SK-N-SH (cell line): ENCODE measurements around the gene ANKRD11. TPM values are rescaled to one million over a fixed set of nuclear protein-coding genes. Genes with fewer than 3 reads are reported as not detected.

Experiments
- CTCF ChIA-PET: fragments of 300-600, 350-600 bp; formaldehyde crosslinking; extraction: SDS; loops from one replicate; lab custom pipeline; 2021; lab: Yijun Ruan, JAX
- POLR2A ChIA-PET: fragments of 350-600 bp; sonication (Branson Sonifier 250); formaldehyde crosslinking; extraction: SDS; loops from one replicate; lab custom pipeline; 2020; ENCODE audit warnings: antibody characterized with exemption, inconsistent platforms; lab: Yijun Ruan, JAX
- DNase-seq: peaks from one replicate; pipeline ENCODE4 v3.0.0; 2012
- H2AFZ ChIP-seq: fragments of 200-600 bp; sonication (generic); 2 replicates; pipeline ENCODE4 v1.8.1; 2016; ENCODE audit warnings: antibody characterized with exemption, mild to moderate bottlenecking, low read depth
- H3F3A ChIP-seq: fragments of 200-600 bp; sonication (generic); replicated peaks from 2 replicates; pipeline ENCODE3; 2016; ENCODE audit warnings: antibody characterized with exemption, mild to moderate bottlenecking; ENCODE audit not compliant: insufficient read depth
- H3K27ac ChIP-seq, 2 experiments: fragments of 200-500 bp in 1 of 2; fragments of 200-600 bp in 1 of 2; sonication (Bioruptor generic) in 1 of 2; sonication (generic), shearing (Covaris generic) in 1 of 2; 2 replicates each; pipeline versions ENCODE4 v1.5.1 to v1.6.1; 2014 to 2016; ENCODE audit warnings: low read depth in 2 of 2, inconsistent platforms in 1 of 2, low read length in 1 of 2, mild to moderate bottlenecking in 1 of 2, mixed read lengths in 1 of 2
- H3K27me3 ChIP-seq: fragments of 200-600 bp; sonication (generic), shearing (Covaris generic); 2 replicates; pipeline ENCODE4 v1.6.1; 2016; ENCODE audit warnings: mixed run types; ENCODE audit not compliant: insufficient read depth
- H3K36me3 ChIP-seq, 2 experiments: fragments of 200-500 bp in 1 of 2; fragments of 200-600 bp in 1 of 2; sonication (Bioruptor generic) in 1 of 2; sonication (generic) in 1 of 2; replicated peaks in 1 of 2; 2 replicates each; pipeline versions ENCODE3 to v1.5.1; 2014 to 2016; ENCODE audit warnings: low read length in 1 of 2, mild to moderate bottlenecking in 1 of 2; ENCODE audit not compliant: insufficient read depth in 2 of 2, control insufficient read depth in 1 of 2
- H3K4me1 ChIP-seq, 2 experiments: fragments of 200-500 bp in 1 of 2; fragments of 200-600 bp in 1 of 2; sonication (Bioruptor generic) in 1 of 2; sonication (generic), shearing (Covaris generic) in 1 of 2; 2 replicates each; pipeline versions ENCODE4 v1.5.1 to v1.6.1; 2014 to 2016; ENCODE audit warnings: low read depth in 1 of 2, low read length in 1 of 2, mixed run types in 1 of 2; ENCODE audit not compliant: insufficient read depth in 2 of 2, control insufficient read depth in 1 of 2
- H3K4me2 ChIP-seq: fragments of 200-600 bp; sonication (generic), shearing (Covaris generic); 2 replicates; pipeline ENCODE4 v1.6.1; 2017; ENCODE audit warnings: mixed run types
- H3K4me3 ChIP-seq, 2 experiments: fragments of 200-500 bp in 1 of 2; fragments of 200-600 bp in 1 of 2; sonication (Bioruptor generic) in 1 of 2; sonication (generic), shearing (Covaris generic) in 1 of 2; 2 replicates each; pipeline versions ENCODE4 v1.5.1 to v1.8.1; 2014 to 2016; ENCODE audit warnings: low read depth in 2 of 2, inconsistent platforms in 1 of 2, low read length in 1 of 2, mild to moderate bottlenecking in 1 of 2, mixed read lengths in 1 of 2, moderate library complexity in 1 of 2
- H3K79me2 ChIP-seq: fragments of 200-600 bp; sonication (generic); 2 replicates; pipeline ENCODE4 v1.8.1; 2017; ENCODE audit warnings: mild to moderate bottlenecking; ENCODE audit not compliant: insufficient read depth
- H3K9ac ChIP-seq: fragments of 200-600 bp; sonication (generic); 2 replicates; pipeline ENCODE4 v1.6.1; 2017; ENCODE audit warnings: mixed run types
- H3K9me2 ChIP-seq: fragments of 200-600 bp; sonication (generic); 2 replicates; pipeline ENCODE4 v1.6.1; 2017; ENCODE audit warnings: mixed run types
- H3K9me3 ChIP-seq: fragments of 200-600 bp; sonication (generic); 2 replicates; pipeline ENCODE4 v1.6.1; 2017; ENCODE audit warnings: mixed run types, mild to moderate bottlenecking, moderate library complexity
- H4K20me1 ChIP-seq: fragments of 200-600 bp; sonication (generic); 2 replicates; pipeline ENCODE4 v1.6.1; 2017; ENCODE audit warnings: mild to moderate bottlenecking, mixed run types; ENCODE audit not compliant: insufficient read depth
- ELF1 ChIP-seq: IDR thresholded peaks from 2 replicates; pipeline ENCODE4 v1.4.0; 2012
- EP300 ChIP-seq, 2 experiments: IDR thresholded peaks; 2 replicates each; pipeline versions ENCODE4 v1.4.0 to v1.6.1; 2012; ENCODE audit warnings: borderline replicate concordance in 1 of 2, low read depth in 1 of 2, low read length in 1 of 2
- FOXJ3 ChIP-seq: sonication (generic); formaldehyde crosslinking; IDR thresholded peaks from 2 replicates; pipeline ENCODE4 v1.5.1; 2020; ENCODE audit warnings: mild to moderate bottlenecking, missing genetic modification reagents
- GATA2 ChIP-seq: sonication (generic); formaldehyde crosslinking; IDR thresholded peaks from 2 replicates; pipeline ENCODE4 v1.5.0; 2020; ENCODE audit warnings: mild to moderate bottlenecking, missing genetic modification reagents
- JUND ChIP-seq: IDR thresholded peaks from 2 replicates; pipeline ENCODE4 v1.4.0; 2012
- MEF2A ChIP-seq: IDR thresholded peaks from 2 replicates; pipeline ENCODE4 v1.4.0; 2012; ENCODE audit warnings: low read depth, borderline replicate concordance
- MXI1 ChIP-seq: IDR thresholded peaks from 2 replicates; pipeline ENCODE4 v1.6.1; 2012; ENCODE audit warnings: mild to moderate bottlenecking, low read depth, low read length, improper control_type of control experiment
- NFIC ChIP-seq: IDR thresholded peaks from 2 replicates; pipeline ENCODE4 v1.4.0; 2012; ENCODE audit warnings: borderline replicate concordance
- RCOR1 ChIP-seq: fragments of 150-350 bp; IDR thresholded peaks from 2 replicates; pipeline ENCODE4 v1.6.1; 2017; ENCODE audit warnings: antibody characterized with exemption, low read length
- RXRA ChIP-seq: IDR thresholded peaks from 2 replicates; pipeline ENCODE4 v1.4.0; 2012; ENCODE audit warnings: low read depth, mild to moderate bottlenecking, borderline replicate concordance
- TAF1 ChIP-seq: IDR thresholded peaks from 2 replicates; pipeline ENCODE4 v1.6.1; 2012; ENCODE audit warnings: low read depth, mild to moderate bottlenecking, low read length, moderate library complexity, borderline replicate concordance
- TEAD4 ChIP-seq: IDR thresholded peaks from 2 replicates; pipeline ENCODE4 v1.4.0; 2012; ENCODE audit warnings: mild to moderate bottlenecking, borderline replicate concordance; ENCODE audit not compliant: insufficient read depth
- WGBS: methylation state at CpG from one replicate; pipeline ENCODE4 v1.1.6; 2017; ENCODE audit warnings: low lambda C conversion rate; 5-methylcytosine and 5-hydroxymethylcytosine counted together
- polyA plus RNA-seq, 3 experiments: library from polyadenylated mRNA; depleted of rRNA; stranded (reverse); fragments of >200 nt; gene quantifications; 2 replicates each; pipeline ENCODE4 v1.2.3, GENCODE V29; 2012
- TF ChIP-seq, protein P1 (sequence below): fragments of 150-350 bp; IDR thresholded peaks from 2 replicates; pipeline ENCODE4 v1.6.1; 2016; ENCODE audit warnings: mild to moderate bottlenecking, low read depth, low read length
- TF ChIP-seq, protein P2 (sequence below): IDR thresholded peaks from 2 replicates; pipeline ENCODE4; 2012
- TF ChIP-seq, protein P3 (sequence below): IDR thresholded peaks from 2 replicates; pipeline ENCODE4 v1.4.0; 2012; ENCODE audit warnings: low read depth, borderline replicate concordance
- TF ChIP-seq, protein P4 (sequence below): fragments of 150-350 bp; IDR thresholded peaks from 2 replicates; pipeline ENCODE4 v1.6.1; 2017; ENCODE audit warnings: antibody characterized with exemption, low read length, low read depth, borderline replicate concordance

The ANKRD11 gene
- polyA plus RNA-seq, 1 of the 3 experiments (the other 2 are of a cell fraction): 50.2 TPM

DNA sequence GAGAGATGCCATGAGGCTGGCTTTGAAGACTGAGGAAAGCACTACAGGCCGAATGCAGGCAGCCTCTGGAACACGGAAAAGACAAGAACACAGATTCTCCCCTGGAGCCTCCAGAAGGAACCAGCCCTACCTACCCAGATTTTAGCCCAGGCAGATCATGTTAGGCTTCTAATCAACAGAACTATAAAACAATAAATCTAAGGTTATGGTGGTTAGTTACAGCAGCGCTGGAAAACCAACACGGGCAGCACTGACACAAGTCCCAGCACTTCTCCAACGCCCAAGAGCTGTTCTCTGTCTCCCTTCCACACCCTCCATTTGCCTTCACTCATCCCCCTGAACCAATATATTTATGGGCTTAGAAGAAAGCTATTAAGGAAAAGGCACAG, 7.5 kb downstream of the ANKRD11 start:
- WGBS: 92% methylated on average over 5 of the region's 5 CpGs
- H3K9ac ChIP-seq: no peak overlapping the region
- H3K36me3 ChIP-seq: peaks cover 0 to 10% of the 10 kb centered on the region in 2 experiments
- no peak overlapping the region for H3K27ac ChIP-seq
- H3K4me1 ChIP-seq: peaks cover 5 to 28% of the 10 kb centered on the region in 2 experiments; a peak in 2 of 4 replicates
- H3K79me2 ChIP-seq: peaks cover 100% of the 10 kb centered on the region
- no peak for TF ChIP-seq GATA2
- TF ChIP-seq NFIC: no peak
- H4K20me1 ChIP-seq: peaks cover 100% of the 10 kb centered on the region
- POLR2A ChIA-PET: no interaction called here
- no peaks in the 10 kb centered on the region for H3K27me3 ChIP-seq
- CTCF ChIA-PET: interaction anchor here (0.8 kb wide), 1 partner anchor 110 kb away, joined by 3 read pairs; no protein-coding TSS in a partner anchor
- no peak overlapping the region; the same call in 1 of the 2 replicates for H3K4me2 ChIP-seq
- DNase-seq: no peak
- H3K9me2 ChIP-seq: no peaks in the 10 kb centered on the region
- no peaks in the 10 kb centered on the region for H3K9me3 ChIP-seq
- H2AFZ ChIP-seq: no peak overlapping the region
- H3F3A ChIP-seq: peaks cover 5% of the 10 kb centered on the region
- H3K4me3 ChIP-seq: no peak overlapping the region

DNA sequence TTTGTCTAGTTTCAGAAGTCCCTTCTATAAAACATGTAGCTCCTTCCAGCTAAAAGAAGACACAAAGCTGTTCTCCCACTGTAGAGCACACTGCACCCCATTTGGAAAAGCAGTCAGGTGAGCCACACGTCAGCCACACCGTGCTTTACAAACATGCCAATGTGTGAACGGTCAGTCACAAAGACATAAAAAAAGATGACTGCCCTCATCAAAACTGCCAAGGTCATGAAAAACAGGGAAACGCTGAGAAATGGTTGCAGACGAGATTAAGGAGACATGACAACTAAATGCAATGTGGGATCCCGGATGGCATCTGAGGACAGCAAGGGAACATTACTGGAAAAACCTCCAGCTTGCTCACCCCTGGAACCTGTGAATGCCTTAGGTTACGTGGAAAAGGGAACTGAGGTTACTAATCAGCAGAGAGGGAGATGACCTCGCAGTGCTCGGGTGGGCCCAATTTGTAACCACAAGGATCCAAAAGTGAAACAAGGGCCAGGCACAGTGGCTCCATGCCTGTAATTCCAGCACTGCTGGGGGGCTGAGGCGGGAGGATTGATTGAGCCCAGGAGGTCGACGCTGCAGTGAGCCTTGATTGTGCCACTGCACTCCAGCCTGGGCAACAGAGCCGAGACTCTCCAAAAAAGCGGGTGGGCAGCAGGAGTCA, 8.1 kb downstream of the ANKRD11 start:
- peaks cover 5% of the 10 kb centered on the region for H3F3A ChIP-seq
- WGBS: 82% methylated on average over 13 of the region's 14 CpGs
- H3K9me3 ChIP-seq: no peaks in the 10 kb centered on the region
- H3K79me2 ChIP-seq: peaks cover 100% of the 10 kb centered on the region
- peaks cover 0 to 9% of the 10 kb centered on the region in 2 experiments for H3K36me3 ChIP-seq
- H3K4me2 ChIP-seq: peak overlapping the region; percentile 31; the same call in 1 of the 2 replicates
- H3K4me1 ChIP-seq: peaks cover 4 to 28% of the 10 kb centered on the region in 2 experiments; a peak in 2 of 4 replicates
- no peaks in the 10 kb centered on the region for H3K27me3 ChIP-seq
- POLR2A ChIA-PET: no interaction called here
- CTCF ChIA-PET: no interaction called here
- H3K27ac ChIP-seq: no peak overlapping the region
- TF ChIP-seq TEAD4 (no peak), NFIC (no peak), EP300 (IDR thresholded peaks at IDR 0.05; ENCODE audit: borderline replicate concordance in 1 of 2, low read depth in 1 of 2, low read length in 1 of 2) (no peak), FOXJ3 (CRISPR knock-in tag) (no peak), TAF1 (no peak), JUND (no peak), RCOR1 (no peak), MEF2A (no peak), ELF1 (no peak), MXI1 (no peak), RXRA (no peak)
- TF ChIP-seq, protein P1, sequence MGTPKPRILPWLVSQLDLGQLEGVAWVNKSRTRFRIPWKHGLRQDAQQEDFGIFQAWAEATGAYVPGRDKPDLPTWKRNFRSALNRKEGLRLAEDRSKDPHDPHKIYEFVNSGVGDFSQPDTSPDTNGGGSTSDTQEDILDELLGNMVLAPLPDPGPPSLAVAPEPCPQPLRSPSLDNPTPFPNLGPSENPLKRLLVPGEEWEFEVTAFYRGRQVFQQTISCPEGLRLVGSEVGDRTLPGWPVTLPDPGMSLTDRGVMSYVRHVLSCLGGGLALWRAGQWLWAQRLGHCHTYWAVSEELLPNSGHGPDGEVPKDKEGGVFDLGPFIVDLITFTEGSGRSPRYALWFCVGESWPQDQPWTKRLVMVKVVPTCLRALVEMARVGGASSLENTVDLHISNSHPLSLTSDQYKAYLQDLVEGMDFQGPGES: no peak
- TF ChIP-seq, protein P2, sequence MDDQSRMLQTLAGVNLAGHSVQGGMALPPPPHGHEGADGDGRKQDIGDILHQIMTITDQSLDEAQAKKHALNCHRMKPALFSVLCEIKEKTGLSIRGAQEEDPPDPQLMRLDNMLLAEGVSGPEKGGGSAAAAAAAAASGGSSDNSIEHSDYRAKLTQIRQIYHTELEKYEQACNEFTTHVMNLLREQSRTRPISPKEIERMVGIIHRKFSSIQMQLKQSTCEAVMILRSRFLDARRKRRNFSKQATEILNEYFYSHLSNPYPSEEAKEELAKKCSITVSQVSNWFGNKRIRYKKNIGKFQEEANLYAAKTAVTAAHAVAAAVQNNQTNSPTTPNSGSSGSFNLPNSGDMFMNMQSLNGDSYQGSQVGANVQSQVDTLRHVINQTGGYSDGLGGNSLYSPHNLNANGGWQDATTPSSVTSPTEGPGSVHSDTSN: no peak
- TF ChIP-seq, protein P3, sequence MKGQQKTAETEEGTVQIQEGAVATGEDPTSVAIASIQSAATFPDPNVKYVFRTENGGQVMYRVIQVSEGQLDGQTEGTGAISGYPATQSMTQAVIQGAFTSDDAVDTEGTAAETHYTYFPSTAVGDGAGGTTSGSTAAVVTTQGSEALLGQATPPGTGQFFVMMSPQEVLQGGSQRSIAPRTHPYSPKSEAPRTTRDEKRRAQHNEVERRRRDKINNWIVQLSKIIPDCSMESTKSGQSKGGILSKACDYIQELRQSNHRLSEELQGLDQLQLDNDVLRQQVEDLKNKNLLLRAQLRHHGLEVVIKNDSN: no peak
- TF ChIP-seq, protein P4, sequence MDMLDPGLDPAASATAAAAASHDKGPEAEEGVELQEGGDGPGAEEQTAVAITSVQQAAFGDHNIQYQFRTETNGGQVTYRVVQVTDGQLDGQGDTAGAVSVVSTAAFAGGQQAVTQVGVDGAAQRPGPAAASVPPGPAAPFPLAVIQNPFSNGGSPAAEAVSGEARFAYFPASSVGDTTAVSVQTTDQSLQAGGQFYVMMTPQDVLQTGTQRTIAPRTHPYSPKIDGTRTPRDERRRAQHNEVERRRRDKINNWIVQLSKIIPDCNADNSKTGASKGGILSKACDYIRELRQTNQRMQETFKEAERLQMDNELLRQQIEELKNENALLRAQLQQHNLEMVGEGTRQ: no peak
- DNase-seq: no peak
- no peak overlapping the region for H2AFZ ChIP-seq
- no peaks in the 10 kb centered on the region for H3K9me2 ChIP-seq
- H4K20me1 ChIP-seq: peaks cover 100% of the 10 kb centered on the region
- no peak overlapping the region for H3K4me3 ChIP-seq
- no peak overlapping the region for H3K9ac ChIP-seq
